ENCODE results near the gene INTS11.

INTS11 gene

DNA sequence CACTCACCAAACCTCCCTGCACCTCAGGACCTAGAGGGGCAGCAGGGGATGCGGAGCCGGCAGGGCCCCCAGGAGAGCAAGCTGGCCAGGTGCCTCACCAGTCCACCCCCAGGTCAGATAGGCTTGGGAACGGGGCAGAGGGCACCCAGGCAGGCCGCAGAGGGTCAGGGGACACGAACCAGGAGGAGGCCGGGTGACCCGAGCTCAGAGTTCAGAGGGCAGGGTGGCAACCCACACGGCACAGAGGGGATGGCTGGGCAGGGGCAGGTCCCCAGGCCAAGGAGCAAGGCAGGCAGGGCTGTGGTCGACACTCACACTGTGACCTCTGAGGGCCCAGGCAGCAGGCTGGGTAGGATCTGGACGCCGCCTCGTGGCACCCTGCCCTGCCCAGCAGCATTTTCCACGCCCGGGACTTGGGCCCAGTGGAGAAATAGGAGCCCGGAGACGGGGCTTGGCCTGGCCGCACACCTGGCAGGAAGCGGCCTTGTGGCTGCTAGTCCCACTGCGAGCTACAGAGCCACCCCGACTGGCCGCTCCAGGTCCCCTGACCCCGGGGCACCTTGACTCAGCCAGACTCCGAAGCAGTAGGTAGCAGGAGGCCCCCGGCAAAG is 19.5 kb upstream of the INTS11 start:
- no peak for DNase-seq

DNA sequence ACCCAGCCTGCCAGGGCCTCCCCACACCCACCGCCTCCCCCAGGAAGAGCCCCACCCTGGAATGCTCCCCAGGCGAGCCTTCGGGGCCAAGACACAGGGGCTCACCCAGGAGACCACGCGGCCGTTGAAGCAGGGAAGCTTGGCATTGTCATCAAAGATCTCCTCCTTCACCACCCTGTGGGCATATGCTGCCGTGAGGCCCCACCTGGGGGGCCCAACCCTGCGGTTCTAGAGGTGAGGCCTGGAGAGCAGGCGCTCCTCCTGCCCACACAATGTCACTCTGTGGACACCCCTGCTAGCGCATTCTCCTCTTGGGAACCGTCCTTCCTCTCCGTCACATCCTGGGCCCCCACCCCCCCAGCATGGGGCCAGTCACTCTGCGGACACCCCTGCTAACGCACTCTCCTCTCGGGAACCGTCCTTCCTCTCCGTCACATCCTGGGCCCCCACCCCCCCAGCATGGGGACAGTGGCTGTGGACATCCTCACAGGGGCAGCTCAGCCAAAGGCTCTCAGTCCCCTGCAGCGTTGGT is 18.2 kb upstream of the INTS11 start:
- no peak for DNase-seq

DNA sequence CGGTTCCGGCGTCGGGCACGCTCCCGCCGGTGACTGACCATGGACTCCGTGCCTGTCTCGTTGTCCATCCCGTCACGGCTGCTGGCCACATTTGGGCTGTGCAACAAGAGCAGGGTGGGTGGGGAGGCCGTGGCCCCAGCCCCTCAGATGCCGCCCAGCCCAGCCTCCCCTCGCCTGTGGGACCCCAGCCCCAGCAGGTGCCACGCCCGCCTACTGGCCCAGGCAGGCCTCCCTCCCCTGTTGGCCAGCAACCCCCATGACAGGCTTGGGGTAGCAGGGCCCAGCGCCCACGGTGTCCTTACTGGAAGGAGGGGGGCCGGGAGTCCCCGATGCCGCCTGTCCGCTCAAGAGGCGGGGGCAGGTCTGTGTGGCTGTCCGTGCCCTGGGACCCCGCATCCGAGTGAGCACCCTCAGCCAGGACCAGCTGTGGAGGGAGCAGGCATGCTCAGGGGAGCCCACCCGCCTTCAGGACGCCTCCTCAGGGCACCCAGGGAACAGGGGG is 17.7 kb upstream of the INTS11 start:
- DNase-seq: no peak

DNA sequence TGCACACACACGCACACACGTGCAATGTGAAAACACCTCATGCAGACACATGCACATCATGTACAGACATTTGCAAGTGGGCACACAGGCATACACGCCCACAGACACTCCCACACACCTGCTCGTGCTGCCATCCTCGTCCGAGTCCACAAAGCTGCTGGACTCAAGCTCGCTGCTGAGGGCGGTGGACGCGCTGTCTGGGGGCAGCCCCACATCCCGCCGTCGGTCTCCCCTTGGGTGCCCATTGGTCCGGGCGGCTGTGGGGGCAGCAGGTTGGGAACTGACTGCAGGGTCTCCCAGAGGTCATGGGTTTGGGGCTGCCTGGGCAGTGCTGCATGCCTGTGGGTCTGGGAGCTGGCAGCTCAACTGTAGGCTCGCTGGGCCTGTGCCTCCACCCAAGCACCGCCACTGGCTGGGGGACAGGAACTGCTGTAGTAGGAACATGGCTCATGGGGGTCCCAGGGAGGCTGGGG is 17.1 kb upstream of the INTS11 start:
- DNase-seq: no peak

DNA sequence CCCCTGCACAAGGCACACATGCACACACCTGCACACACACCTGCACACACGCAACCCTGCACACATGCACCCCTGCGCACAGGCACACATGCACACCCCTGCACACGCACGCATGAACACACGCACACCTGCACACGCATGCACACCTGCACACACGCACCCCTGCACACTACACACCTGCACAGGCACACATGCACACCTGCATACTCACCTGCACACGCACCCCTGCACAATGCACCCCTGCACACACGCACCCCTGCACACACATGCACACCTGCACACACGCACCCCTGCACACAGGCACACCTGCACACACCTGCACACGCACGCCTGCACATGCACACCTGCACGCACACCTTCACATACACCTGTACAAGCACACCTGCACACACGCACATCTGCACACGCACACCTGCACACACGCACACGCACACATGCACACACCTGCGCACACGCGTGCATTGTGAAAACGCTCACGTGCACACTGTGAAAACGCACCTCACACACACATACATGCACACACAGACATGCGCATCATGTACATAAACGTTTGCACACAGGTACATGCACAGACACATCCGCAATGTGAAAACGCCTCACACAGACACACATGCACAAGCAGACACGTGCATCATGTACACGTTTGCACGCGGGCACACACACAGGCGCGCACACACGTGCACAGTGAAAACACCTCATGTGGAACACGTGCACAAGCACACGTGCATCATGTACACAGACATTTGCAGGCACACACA is 16.5 kb upstream of the INTS11 start:
- DNase-seq: no peak

DNA sequence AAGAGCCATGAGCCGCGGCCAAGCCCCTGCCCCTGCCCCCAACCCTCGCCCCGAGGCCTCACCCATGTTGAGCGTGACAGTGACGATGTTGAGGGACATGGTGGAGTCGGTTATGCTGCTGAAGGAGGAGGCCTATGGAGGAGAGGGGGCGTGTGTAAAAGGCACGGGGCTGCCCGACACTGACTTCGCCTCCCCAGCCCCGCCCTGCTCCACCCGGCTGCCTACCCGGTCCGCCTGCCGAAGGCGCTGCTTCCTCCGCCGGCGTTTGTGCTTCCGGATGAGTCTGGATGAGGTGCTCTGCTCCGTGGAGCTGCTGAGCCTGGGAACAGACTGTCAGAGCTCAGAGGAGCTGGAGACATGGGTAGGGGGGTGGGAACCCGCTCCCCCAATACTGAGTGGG is 15.7 kb upstream of the INTS11 start:
- DNase-seq: no peak

DNA sequence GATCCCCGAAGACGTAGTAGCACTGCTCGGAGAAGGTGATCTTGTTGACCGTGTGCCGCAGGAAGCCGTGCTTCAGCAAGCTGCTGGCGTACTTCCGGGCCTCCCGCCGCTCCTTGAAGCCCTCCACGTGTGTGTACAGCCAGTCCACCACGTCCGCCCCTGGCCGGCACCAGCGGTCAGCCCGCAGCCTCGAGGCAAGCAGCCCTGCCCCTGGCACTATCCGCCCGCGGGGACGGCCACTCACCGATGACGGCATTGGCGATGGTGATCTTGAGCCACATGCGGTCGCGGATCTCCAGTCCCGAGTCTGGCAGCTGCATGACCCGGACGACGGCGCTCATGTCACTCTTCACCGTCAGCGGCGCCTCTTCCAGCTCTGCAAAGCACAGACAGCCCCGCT is 13.8 kb upstream of the INTS11 start:
- no peak for DNase-seq

- DNase-seq: peak; percentile 36
These were observed 13.3 kb upstream of the INTS11 start for GRCh38 chr1:1337793-1338147.

DNA sequence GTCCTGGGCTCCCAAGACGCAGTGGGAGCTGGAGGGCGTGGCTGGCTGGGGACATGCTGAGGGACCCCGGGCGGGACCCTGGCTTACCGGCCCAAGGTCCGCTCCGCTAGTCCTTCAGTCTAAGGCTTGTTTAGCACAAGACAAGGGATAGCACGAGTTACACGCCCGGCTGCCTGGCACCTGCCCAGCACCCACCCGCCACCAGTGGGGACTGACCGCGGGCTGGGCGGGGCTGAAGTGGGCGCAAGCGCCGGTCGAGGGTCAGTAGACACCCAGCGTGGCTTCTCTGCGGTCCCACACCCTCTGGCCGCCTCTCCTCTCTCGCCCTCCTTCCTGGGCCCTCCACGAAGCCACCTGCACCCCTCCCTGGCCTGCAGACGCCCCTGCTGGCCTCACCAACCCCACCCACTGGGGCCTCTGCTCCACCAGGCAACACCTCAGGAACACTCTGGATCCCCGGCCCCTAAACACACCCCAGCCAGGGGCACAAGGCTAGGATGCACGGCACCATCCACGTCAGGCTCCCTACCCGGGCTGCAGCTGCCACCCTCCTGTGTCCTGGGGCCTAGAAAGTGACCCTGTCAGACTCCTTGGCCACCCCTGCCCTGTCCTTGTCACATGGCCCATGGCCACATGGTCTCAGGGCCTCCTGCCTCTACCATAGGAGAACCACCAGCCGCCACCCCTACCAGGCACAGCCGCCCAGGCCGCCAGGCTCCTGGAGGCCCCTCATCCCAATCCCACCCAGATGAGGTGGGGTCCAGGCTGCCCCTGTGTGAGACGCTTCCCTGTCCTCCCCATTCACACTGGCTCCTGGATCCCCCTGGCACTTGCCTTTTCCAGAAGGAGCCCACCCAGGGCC is 12.7 kb upstream of the INTS11 start:
- DNase-seq: no peak

DNA sequence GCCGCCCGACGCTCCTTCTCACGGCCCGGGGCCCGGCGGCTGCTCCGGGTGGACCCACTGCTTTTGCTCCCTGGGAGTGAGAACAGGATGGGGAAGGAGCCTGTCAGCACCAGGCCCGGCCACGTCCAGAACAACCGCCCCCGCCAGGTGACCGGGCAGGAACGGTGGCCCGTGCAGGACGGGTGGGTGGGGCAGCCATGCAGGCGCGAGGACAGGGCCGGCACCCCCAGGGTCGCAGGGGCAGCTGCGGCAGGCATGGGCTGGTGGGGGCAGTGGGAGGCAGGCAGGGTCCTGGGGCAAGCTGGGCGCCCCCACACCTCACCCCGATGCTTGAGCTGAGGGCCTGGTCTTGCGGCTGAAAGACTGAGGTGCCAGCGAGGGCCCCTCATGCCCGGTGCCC is 12.0 kb upstream of the INTS11 start:
- no peak for DNase-seq

DNA sequence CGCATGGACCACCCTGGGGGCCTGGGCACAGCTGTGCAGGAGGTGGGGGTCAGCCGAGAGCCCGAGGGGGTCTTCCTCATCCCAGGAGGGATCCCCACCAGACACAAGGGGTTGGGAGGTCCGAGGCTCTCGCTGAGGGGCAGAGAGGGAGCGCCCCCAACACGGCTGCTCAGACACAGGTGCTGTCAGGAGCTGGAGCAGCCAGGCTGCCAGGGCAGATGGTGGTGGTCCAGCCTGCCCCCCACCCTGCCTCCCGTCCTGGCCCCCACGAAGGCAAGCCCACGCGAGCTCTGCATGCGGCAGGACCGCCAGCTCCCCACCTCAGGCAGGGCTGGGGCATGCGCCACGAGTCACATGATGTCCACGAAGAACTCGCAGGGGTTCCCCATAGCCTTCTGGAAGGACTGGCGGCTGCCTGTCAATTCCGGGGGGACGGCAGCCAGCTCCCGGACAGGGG is 11.4 kb upstream of the INTS11 start:
- DNase-seq: no peak

DNA sequence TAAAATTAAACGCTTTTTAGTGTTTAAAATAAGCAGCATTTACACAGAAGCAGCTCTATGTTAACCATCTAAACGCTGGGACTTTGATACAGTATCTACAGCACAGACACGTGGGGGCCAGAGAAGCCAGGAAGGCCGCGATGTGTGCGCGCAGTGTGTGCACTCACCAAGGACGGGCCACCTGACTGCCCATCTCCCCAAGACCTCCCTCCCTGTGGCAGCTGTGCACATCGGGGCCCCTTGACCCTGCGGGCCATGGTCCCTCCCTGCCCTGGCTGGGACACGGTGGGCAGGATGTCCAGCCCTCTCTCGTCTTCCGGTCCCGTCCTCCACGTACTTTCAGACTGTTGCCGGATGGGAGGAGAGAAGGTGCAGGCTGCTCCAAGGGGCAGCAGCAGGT is 10.8 kb upstream of the INTS11 start:
- no peak for DNase-seq

DNA sequence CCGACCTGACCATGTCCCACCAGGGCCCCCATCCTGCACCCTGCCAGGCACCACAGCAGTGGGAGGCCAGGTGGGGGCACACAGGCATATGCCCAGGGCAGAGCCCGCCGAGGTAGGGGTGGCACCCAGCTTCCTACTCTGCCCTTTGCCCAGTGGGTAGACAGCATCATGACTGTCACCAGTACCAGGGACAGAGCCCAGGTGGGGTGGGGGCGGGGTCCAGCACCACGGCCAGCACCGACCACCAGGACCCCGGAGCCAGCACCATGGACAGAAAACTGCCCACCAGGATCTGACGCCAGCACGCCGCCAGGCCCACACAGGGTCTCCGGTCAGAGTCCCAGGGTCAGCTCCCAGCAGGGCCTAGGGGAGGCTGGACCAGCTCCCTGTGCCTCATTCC is 10.4 kb upstream of the INTS11 start:
- DNase-seq: no peak

GRCh38 chr1:1333551-1334241 is 9.2 kb upstream of the INTS11 start:
- no peak for DNase-seq

DNA sequence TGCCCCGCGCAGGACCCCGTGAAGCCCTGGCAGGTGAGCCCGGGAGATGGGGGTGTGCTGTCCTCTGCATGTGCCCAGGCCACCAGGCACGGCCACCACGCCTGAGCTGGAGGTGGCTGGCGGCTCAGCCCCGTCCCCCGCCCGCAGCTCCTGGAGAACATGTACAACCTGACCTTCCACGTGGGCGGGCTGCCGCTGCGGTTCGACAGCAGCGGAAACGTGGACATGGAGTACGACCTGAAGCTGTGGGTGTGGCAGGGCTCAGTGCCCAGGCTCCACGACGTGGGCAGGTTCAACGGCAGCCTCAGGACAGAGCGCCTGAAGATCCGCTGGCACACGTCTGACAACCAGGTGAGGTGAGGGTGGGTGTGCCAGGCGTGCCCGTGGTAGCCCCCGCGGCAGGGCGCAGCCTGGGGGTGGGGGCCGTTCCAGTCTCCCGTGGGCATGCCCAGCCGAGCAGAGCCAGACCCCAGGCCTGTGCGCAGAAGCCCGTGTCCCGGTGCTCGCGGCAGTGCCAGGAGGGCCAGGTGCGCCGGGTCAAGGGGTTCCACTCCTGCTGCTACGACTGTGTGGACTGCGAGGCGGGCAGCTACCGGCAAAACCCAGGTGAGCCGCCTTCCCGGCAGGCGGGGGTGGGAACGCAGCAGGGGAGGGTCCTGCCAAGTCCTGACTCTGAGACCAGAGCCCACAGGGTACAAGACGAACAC is 8.5 kb upstream of the INTS11 start:
- no peak for DNase-seq

DNA sequence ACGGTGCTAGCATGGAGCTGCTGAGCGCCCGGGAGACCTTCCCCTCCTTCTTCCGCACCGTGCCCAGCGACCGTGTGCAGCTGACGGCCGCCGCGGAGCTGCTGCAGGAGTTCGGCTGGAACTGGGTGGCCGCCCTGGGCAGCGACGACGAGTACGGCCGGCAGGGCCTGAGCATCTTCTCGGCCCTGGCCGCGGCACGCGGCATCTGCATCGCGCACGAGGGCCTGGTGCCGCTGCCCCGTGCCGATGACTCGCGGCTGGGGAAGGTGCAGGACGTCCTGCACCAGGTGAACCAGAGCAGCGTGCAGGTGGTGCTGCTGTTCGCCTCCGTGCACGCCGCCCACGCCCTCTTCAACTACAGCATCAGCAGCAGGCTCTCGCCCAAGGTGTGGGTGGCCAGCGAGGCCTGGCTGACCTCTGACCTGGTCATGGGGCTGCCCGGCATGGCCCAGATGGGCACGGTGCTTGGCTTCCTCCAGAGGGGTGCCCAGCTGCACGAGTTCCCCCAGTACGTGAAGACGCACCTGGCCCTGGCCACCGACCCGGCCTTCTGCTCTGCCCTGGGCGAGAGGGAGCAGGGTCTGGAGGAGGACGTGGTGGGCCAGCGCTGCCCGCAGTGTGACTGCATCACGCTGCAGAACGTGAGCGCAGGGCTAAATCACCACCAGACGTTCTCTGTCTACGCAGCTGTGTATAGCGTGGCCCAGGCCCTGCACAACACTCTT is 7.7 kb upstream of the INTS11 start:
- no peak for DNase-seq

DNA sequence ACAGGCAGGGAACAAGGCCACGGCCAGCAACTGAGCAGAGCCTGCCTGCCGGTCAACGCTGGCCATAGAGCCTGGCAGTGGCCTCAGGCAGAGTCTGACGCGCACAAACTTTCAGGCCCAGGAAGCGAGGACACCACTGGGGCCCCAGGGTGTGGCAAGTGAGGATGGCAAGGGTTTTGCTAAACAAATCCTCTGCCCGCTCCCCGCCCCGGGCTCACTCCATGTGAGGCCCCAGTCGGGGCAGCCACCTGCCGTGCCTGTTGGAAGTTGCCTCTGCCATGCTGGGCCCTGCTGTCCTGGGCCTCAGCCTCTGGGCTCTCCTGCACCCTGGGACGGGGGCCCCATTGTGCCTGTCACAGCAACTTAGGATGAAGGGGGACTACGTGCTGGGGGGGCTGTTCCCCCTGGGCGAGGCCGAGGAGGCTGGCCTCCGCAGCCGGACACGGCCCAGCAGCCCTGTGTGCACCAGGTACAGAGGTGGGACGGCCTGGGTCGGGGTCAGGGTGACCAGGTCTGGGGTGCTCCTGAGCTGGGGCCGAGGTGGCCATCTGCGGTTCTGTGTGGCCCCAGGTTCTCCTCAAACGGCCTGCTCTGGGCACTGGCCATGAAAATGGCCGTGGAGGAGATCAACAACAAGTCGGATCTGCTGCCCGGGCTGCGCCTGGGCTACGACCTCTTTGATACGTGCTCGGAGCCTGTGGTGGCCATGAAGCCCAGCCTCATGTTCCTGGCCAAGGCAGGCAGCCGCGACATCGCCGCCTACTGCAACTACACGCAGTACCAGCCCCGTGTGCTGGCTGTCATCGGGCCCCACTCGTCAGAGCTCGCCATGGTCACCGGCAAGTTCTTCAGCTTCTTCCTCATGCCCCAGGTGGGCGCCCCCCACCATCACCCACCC is 6.9 kb upstream of the INTS11 start, which contains the start of gene TAS1R3:
TAS1R3 (plus strand) TSS at position 213 of the 898 bp plus-strand sequence; CDS start at position 279, 66 bp downstream.
- DNase-seq: no peak

- no peak for DNase-seq
These were observed 6.1 kb upstream of the INTS11 start for GRCh38 chr1:1330366-1331067.

All from stimulated activated CD4-positive, alpha-beta T cell treated with anti-CD3 and anti-CD28 coated beads, Interleukin-1b, Interleukin-23, amount 100 ng/mL, for 48 hours (primary cell).